WTC11 (cell line): ENCODE data around the gene IL1RAPL1.

Experiments used
- ETV6 ChIP-seq: sonication (generic); formaldehyde crosslinking; IDR thresholded peaks from 2 replicates; pipeline ENCODE4 v1.8.1; 2022; ENCODE audit warnings: mild to moderate bottlenecking, missing genetic modification reagents
- MAX ChIP-seq: sonication (generic); formaldehyde crosslinking; IDR thresholded peaks from 2 replicates; pipeline ENCODE4 v1.8.0; 2022; ENCODE audit warnings: mild to moderate bottlenecking, missing genetic modification reagents
- RELA ChIP-seq: sonication (generic); formaldehyde crosslinking; IDR thresholded peaks from 2 replicates; pipeline ENCODE4 v1.8.1; 2022; ENCODE audit warnings: missing genetic modification reagents, mild to moderate bottlenecking, borderline replicate concordance
- TF ChIP-seq, protein P1 (sequence below): fragments of 200-600 bp; IDR thresholded peaks from 2 replicates; pipeline ENCODE4 v1.8.0; 2022; ENCODE audit warnings: antibody characterized with exemption

DNA sequence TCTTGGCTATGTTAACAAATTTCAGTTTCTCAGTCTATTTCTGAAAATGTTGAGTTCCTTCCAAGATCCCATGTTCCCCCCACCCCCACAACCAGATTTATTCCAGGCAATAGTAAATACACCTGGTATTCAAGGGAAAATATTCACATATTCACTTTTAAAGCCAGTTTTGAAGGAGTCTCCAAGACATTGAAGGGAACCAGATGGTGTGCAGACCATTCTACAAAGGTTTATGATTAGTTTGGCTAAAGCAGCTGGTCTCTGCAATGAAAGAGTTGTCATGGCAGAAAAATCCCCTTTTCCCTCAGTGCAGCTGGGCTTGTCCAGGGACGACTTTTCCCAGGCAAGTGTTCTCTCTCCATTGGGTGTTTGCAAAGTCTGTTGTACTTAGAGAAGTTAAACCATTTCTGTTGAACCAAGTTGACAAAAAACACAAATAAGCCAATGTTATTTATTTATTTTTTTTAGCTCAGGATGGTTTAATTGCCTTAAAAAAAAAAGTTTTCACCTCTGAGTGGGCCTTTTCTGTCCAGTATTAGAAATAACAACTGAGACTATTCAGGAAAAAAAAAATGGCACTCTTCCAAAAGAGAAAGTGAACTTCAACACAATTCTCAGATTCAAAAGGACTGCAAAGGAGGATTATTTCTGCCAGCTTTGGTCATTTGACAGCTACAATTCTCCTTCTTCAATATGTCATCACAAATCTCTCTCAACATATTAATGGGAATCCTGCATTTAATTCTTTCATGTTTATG, 410.6 kb downstream of the IL1RAPL1 start:
- TF ChIP-seq, protein P1, sequence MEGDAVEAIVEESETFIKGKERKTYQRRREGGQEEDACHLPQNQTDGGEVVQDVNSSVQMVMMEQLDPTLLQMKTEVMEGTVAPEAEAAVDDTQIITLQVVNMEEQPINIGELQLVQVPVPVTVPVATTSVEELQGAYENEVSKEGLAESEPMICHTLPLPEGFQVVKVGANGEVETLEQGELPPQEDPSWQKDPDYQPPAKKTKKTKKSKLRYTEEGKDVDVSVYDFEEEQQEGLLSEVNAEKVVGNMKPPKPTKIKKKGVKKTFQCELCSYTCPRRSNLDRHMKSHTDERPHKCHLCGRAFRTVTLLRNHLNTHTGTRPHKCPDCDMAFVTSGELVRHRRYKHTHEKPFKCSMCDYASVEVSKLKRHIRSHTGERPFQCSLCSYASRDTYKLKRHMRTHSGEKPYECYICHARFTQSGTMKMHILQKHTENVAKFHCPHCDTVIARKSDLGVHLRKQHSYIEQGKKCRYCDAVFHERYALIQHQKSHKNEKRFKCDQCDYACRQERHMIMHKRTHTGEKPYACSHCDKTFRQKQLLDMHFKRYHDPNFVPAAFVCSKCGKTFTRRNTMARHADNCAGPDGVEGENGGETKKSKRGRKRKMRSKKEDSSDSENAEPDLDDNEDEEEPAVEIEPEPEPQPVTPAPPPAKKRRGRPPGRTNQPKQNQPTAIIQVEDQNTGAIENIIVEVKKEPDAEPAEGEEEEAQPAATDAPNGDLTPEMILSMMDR: no peak
- TF ChIP-seq RELA (CRISPR knock-in tag) (no peak), MAX (no peak), ETV6 (CRISPR knock-in tag) (no peak)
